ENCODE results near the gene LIPT2. TPM values are rescaled to one million over a fixed set of nuclear protein-coding genes. Genes with fewer than 3 reads are reported as not detected.

Gene LIPT2
- total and polyA plus RNA-seq, 10 of the 15 experiments (the other 5 are each of a cell fraction or from before 2014, with no cell fraction given), result 0.69 to 7.5 (median 3.8) TPM

DNA sequence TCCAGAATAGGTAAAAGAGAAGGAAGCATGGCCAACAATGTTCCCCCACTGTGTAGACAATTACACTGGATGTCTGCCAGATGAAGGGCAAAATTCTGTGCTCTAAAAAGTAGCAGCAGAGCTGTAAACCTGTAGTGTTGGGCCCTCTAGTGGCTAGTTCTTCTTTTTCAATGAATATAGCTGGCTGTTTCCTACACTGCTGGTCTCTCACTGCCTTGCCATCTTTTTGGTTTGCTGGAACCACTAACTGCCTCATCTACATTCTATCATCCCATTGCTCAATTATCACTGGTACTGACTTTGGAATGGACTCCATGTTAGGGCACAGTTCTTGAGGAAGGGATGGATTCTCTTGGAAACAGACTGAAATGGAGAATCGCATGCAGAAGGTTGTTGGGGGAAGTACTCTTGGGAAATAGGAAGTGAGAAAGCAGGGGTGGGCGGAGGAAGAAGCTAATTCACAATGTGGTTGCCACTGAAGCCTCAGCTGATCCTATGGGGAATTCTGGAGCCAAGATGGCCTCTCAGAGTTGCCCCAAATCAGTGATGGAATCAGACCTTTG is 44.1 kb downstream of the LIPT2 start (continued):
- TF ChIP-seq ZZZ3 (IDR thresholded peaks at IDR 0.05; ENCODE audit: control insufficient read depth, insufficient read length, low read depth) (no peak), SUPT20H (IDR thresholded peaks at IDR 0.05; ENCODE audit: borderline replicate concordance, control insufficient read depth, low read depth, low read length) (no peak), CREB1 (IDR thresholded peaks at IDR 0.05; ENCODE audit: low read depth) (no peak)
- TF ChIP-seq, protein P1, sequence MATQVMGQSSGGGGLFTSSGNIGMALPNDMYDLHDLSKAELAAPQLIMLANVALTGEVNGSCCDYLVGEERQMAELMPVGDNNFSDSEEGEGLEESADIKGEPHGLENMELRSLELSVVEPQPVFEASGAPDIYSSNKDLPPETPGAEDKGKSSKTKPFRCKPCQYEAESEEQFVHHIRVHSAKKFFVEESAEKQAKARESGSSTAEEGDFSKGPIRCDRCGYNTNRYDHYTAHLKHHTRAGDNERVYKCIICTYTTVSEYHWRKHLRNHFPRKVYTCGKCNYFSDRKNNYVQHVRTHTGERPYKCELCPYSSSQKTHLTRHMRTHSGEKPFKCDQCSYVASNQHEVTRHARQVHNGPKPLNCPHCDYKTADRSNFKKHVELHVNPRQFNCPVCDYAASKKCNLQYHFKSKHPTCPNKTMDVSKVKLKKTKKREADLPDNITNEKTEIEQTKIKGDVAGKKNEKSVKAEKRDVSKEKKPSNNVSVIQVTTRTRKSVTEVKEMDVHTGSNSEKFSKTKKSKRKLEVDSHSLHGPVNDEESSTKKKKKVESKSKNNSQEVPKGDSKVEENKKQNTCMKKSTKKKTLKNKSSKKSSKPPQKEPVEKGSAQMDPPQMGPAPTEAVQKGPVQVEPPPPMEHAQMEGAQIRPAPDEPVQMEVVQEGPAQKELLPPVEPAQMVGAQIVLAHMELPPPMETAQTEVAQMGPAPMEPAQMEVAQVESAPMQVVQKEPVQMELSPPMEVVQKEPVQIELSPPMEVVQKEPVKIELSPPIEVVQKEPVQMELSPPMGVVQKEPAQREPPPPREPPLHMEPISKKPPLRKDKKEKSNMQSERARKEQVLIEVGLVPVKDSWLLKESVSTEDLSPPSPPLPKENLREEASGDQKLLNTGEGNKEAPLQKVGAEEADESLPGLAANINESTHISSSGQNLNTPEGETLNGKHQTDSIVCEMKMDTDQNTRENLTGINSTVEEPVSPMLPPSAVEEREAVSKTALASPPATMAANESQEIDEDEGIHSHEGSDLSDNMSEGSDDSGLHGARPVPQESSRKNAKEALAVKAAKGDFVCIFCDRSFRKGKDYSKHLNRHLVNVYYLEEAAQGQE (IDR thresholded peaks at IDR 0.05; ENCODE audit: low read depth, low read length), result no peak

DNA sequence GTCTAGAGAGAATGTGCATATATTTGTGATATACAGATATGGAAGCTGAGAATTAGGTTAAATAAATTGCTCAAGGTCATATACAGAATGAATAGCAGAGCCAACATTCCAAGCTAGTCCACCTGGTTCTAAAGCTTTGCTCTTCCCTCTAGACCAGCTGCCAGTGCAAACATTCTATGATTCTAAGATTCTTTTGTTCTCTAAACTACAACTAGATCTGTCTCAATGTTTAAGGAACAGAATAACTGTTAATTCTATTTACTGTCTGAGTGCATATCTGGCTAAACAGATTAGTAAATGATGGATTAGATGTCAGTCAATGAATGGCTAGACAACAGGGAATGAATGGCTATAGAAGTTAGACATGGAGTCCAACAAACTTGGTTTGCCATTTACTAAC is 45.8 kb downstream of the LIPT2 start:
- FAIRE-seq, result no peak
- intact Hi-C loops (cut with micrococcal nuclease; ENCODE audit: unreplicated experiment), result loop anchor here (5.0 kb wide), 1 partner anchor 485 kb away; no protein-coding TSS in a partner anchor
- H3K4me1 ChIP-seq (ENCODE audit: control insufficient read depth, insufficient read depth, low read length), result peaks cover 3% of the 10 kb centered on the region
- SMC1A ChIA-PET (ENCODE audit: uncharacterized antibody, unreplicated experiment), result interaction anchor here (0.6 to 2.7 kb wide), 6 partner anchors 9 to 484 kb away, joined by 3 to 13 read pairs (median 4); no protein-coding TSS in a partner anchor
- H4K20me1 ChIP-seq (ENCODE audit: control insufficient read depth, insufficient read depth), result no peaks in the 10 kb centered on the region
- TF ChIP-seq, protein P2, sequence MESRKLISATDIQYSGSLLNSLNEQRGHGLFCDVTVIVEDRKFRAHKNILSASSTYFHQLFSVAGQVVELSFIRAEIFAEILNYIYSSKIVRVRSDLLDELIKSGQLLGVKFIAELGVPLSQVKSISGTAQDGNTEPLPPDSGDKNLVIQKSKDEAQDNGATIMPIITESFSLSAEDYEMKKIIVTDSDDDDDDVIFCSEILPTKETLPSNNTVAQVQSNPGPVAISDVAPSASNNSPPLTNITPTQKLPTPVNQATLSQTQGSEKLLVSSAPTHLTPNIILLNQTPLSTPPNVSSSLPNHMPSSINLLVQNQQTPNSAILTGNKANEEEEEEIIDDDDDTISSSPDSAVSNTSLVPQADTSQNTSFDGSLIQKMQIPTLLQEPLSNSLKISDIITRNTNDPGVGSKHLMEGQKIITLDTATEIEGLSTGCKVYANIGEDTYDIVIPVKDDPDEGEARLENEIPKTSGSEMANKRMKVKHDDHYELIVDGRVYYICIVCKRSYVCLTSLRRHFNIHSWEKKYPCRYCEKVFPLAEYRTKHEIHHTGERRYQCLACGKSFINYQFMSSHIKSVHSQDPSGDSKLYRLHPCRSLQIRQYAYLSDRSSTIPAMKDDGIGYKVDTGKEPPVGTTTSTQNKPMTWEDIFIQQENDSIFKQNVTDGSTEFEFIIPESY (IDR thresholded peaks at IDR 0.05), result no peak
- TF ChIP-seq RUNX3 (IDR thresholded peaks at IDR 0.05; ENCODE audit: low read length), result no peak
- TF ChIP-seq BACH1 (IDR thresholded peaks at IDR 0.05; ENCODE audit: borderline replicate concordance), result no peak
- TF ChIP-seq FOXM1 (IDR thresholded peaks at IDR 0.05; ENCODE audit: low read depth, low read length), result no peak
- no peak for DNase-seq (ENCODE audit: low read depth, low spot score)
- H3K27me3 ChIP-seq (replicated peaks in 1 of 2; ENCODE audit: control insufficient read depth in 2 of 2, insufficient read depth in 2 of 2, low read length in 1 of 2), result peaks cover 0 to 1% of the 10 kb centered on the region in 2 experiments; a peak in 1 of 4 replicates
- CTCF ChIA-PET, result interaction anchor here (0.5 to 12.1 kb wide), 10 partner anchors 10 to 422 kb away, joined by 3 to 262 read pairs (median 12); partner anchors contain the start of gene PGM2L1
- no peak overlapping the region for H3K4me2 ChIP-seq (ENCODE audit: control insufficient read depth, insufficient read depth)
- H3K9ac ChIP-seq (ENCODE audit: control insufficient read depth, insufficient read depth, low read length), result no peak overlapping the region
- H3K27ac ChIP-seq (ENCODE audit: control insufficient read depth, insufficient read depth), result no peak overlapping the region
- H2AFZ ChIP-seq (ENCODE audit: control insufficient read depth, low read depth, low read length), result no peak overlapping the region
- no TSS peak for BruUV-seq (replicated peaks)
- in situ Hi-C loops (cut with MboI), result no loop called here
- no peaks in the 10 kb centered on the region for H3K79me2 ChIP-seq (ENCODE audit: control insufficient read depth, insufficient read depth, low read length)
- RAD21 ChIA-PET (ENCODE audit: unreplicated experiment), result interaction anchor here (3.4 to 4.0 kb wide), 2 partner anchors 56 to 192 kb away, joined by 27 to 77 read pairs; no protein-coding TSS in a partner anchor
- H3K9me3 ChIP-seq (replicated peaks; ENCODE audit: control insufficient read depth, insufficient read depth, low read length), result no peaks in the 10 kb centered on the region
- POLR2A ChIA-PET, result no interaction called here
- H3K36me3 ChIP-seq (ENCODE audit: control insufficient read depth in 2 of 2, insufficient read depth in 2 of 2, low read length in 1 of 2), result no peaks in the 10 kb centered on the region
- no peak overlapping the region for H3K4me3 ChIP-seq
- ATAC-seq, result no peak

Measured in GM12878 (cell line).